ENCODE measurements around the gene PFKM.

The PFKM gene

GRCh38 chr12:48074266-48074665 lies 44.9 kb upstream of the PFKM start:
- Histone ChIP-seq H3K27me3 (no peaks in the 10 kb centered on the region), H3K27ac (no peak overlapping the region), H3K4me1 (ENCODE audit: control insufficient read depth in 1 of 2, insufficient read depth in 1 of 2, low read depth in 1 of 2, low read length in 1 of 2) (peaks cover 3 to 6% of the 10 kb centered on the region in 2 experiments), H3K4me3 (ENCODE audit: low read depth in 1 of 2, low read length in 1 of 2) (no peak overlapping the region), H3K9me3 (no peaks in the 10 kb centered on the region), H3K36me3 (peaks cover 51% of the 10 kb centered on the region)
- no peak for TF ChIP-seq CTCF (IDR thresholded peaks at IDR 0.05)

- no peak for TF ChIP-seq CTCF (IDR thresholded peaks at IDR 0.05)
- H3K36me3 ChIP-seq: peaks cover 50% of the 10 kb centered on the region
- no peaks in the 10 kb centered on the region for H3K27me3 ChIP-seq
Measured at GRCh38 chr12:48075832-48076231, 43.3 kb upstream of the PFKM start.

GRCh38 chr12:48077111-48077510 lies 42.1 kb upstream of the PFKM start:
- Histone ChIP-seq H3K36me3 (peaks cover 46% of the 10 kb centered on the region), H3K4me1 (ENCODE audit: control insufficient read depth in 1 of 2, insufficient read depth in 1 of 2, low read depth in 1 of 2, low read length in 1 of 2) (peaks cover 0 to 3% of the 10 kb centered on the region in 2 experiments)
- no peak for TF ChIP-seq CTCF (IDR thresholded peaks at IDR 0.05)

More at GRCh38 chr12:48075832-48076231, 43.3 kb upstream of the PFKM start:
- no peak overlapping the region for H3K4me3 ChIP-seq (ENCODE audit: low read depth in 1 of 2, low read length in 1 of 2)
- peaks cover 0 to 3% of the 10 kb centered on the region in 2 experiments for H3K4me1 ChIP-seq (ENCODE audit: control insufficient read depth in 1 of 2, insufficient read depth in 1 of 2, low read depth in 1 of 2, low read length in 1 of 2)
- no peaks in the 10 kb centered on the region for H3K9me3 ChIP-seq
- no peak overlapping the region for H3K27ac ChIP-seq

GRCh38 chr12:48078901-48079300 lies 40.3 kb upstream of the PFKM start:
- Histone ChIP-seq H3K36me3 (peaks cover 46% of the 10 kb centered on the region), H3K4me3 (ENCODE audit: low read depth in 1 of 2, low read length in 1 of 2) (no peak overlapping the region), H3K9me3 (no peaks in the 10 kb centered on the region), H3K4me1 (ENCODE audit: control insufficient read depth in 1 of 2, insufficient read depth in 1 of 2, low read depth in 1 of 2, low read length in 1 of 2) (peaks cover 0 to 3% of the 10 kb centered on the region in 2 experiments), H3K27ac (no peak overlapping the region), H3K27me3 (no peaks in the 10 kb centered on the region)
- no peak for TF ChIP-seq CTCF (IDR thresholded peaks at IDR 0.05)

More at GRCh38 chr12:48077111-48077510, 42.1 kb upstream of the PFKM start:
- Histone ChIP-seq H3K9me3 (no peaks in the 10 kb centered on the region), H3K4me3 (ENCODE audit: low read depth in 1 of 2, low read length in 1 of 2) (no peak overlapping the region), H3K27ac (no peak overlapping the region), H3K27me3 (no peaks in the 10 kb centered on the region)

- Histone ChIP-seq H3K4me3 (ENCODE audit: low read depth in 1 of 2, low read length in 1 of 2) (no peak overlapping the region), H3K36me3 (peaks cover 48% of the 10 kb centered on the region), H3K4me1 (ENCODE audit: control insufficient read depth in 1 of 2, insufficient read depth in 1 of 2, low read depth in 1 of 2, low read length in 1 of 2) (peaks cover 0 to 3% of the 10 kb centered on the region in 2 experiments), H3K27me3 (no peaks in the 10 kb centered on the region), H3K27ac (no peak overlapping the region), H3K9me3 (no peaks in the 10 kb centered on the region)
- no peak for TF ChIP-seq CTCF (IDR thresholded peaks at IDR 0.05)
Measured at GRCh38 chr12:48080285-48080684, 38.9 kb upstream of the PFKM start.

GRCh38 chr12:48080821-48081220 lies 38.3 kb upstream of the PFKM start:
- Histone ChIP-seq H3K4me1 (ENCODE audit: control insufficient read depth in 1 of 2, insufficient read depth in 1 of 2, low read depth in 1 of 2, low read length in 1 of 2) (peaks cover 0 to 3% of the 10 kb centered on the region in 2 experiments), H3K36me3 (peaks cover 49% of the 10 kb centered on the region), H3K4me3 (ENCODE audit: low read depth in 1 of 2, low read length in 1 of 2) (no peak overlapping the region), H3K27me3 (no peaks in the 10 kb centered on the region), H3K27ac (no peak overlapping the region), H3K9me3 (no peaks in the 10 kb centered on the region)
- TF ChIP-seq CTCF (IDR thresholded peaks at IDR 0.05): no peak
